Measurements from ENCODE around the gene PLCB4.

GRCh38 chr20:9506964-9507369 is 438.1 kb downstream of the PLCB4 start:
- TF ChIP-seq CTCF (conservative IDR thresholded peaks at IDR 0.05; ENCODE audit: low read depth in 2 of 2): no peak
- peak; percentile 89 for TF ChIP-seq EZH2 (IDR thresholded peaks at IDR 0.05; ENCODE audit: low read depth, unreplicated experiment)
- TF ChIP-seq, protein P1, sequence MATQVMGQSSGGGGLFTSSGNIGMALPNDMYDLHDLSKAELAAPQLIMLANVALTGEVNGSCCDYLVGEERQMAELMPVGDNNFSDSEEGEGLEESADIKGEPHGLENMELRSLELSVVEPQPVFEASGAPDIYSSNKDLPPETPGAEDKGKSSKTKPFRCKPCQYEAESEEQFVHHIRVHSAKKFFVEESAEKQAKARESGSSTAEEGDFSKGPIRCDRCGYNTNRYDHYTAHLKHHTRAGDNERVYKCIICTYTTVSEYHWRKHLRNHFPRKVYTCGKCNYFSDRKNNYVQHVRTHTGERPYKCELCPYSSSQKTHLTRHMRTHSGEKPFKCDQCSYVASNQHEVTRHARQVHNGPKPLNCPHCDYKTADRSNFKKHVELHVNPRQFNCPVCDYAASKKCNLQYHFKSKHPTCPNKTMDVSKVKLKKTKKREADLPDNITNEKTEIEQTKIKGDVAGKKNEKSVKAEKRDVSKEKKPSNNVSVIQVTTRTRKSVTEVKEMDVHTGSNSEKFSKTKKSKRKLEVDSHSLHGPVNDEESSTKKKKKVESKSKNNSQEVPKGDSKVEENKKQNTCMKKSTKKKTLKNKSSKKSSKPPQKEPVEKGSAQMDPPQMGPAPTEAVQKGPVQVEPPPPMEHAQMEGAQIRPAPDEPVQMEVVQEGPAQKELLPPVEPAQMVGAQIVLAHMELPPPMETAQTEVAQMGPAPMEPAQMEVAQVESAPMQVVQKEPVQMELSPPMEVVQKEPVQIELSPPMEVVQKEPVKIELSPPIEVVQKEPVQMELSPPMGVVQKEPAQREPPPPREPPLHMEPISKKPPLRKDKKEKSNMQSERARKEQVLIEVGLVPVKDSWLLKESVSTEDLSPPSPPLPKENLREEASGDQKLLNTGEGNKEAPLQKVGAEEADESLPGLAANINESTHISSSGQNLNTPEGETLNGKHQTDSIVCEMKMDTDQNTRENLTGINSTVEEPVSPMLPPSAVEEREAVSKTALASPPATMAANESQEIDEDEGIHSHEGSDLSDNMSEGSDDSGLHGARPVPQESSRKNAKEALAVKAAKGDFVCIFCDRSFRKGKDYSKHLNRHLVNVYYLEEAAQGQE (IDR thresholded peaks at IDR 0.05; ENCODE audit: unreplicated experiment): no peak
- no peak for TF ChIP-seq POLR2AphosphoS5 (IDR thresholded peaks at IDR 0.05; ENCODE audit: low read depth)
- TF ChIP-seq CREB1 (CRISPR knock-in tag; IDR thresholded peaks at IDR 0.05; ENCODE audit: low read depth): no peak
- no peak for TF ChIP-seq ZNF462 (CRISPR knock-in tag; IDR thresholded peaks at IDR 0.05)

Measured in GM23338 (cell line).